GM12875 (cell line): Measurements from ENCODE around the gene METTL27.

Experiments used
- H3K4me3 ChIP-seq: one replicate; pipeline ENCODE4 v1.5.1; 2011; ENCODE audit warnings: low read depth, low read length, control low read depth
- TF ChIP-seq, protein P1 (sequence below): IDR thresholded peaks from 2 replicates; pipeline ENCODE4 v1.5.1; 2011; ENCODE audit warnings: low read depth, mild to moderate bottlenecking, control low read depth, inconsistent platforms, low read length, moderate library complexity, borderline replicate concordance; ENCODE audit not compliant: insufficient read depth

Gene METTL27

DNA sequence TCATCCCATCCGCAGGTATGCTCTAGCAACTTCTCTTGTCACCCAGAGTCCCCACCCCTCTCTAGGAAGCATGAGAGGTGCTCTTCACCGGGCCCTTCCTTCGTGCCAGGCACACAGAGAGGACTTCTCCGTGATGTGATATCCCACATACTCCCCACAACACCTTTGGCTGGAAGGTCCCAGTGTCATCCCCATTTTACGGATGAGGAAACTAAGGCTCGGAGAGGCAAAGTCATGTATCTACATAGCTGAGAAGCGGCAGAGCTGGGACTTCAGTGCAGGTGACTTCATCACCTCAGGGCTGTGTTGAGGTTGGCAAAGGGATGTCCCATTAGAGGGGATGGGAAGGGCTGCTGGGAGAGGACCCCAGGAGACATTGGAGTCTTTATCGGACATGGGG, 34.0 kb upstream of the METTL27 start:
- H3K4me3 ChIP-seq: no peak overlapping the region
- TF ChIP-seq, protein P1, sequence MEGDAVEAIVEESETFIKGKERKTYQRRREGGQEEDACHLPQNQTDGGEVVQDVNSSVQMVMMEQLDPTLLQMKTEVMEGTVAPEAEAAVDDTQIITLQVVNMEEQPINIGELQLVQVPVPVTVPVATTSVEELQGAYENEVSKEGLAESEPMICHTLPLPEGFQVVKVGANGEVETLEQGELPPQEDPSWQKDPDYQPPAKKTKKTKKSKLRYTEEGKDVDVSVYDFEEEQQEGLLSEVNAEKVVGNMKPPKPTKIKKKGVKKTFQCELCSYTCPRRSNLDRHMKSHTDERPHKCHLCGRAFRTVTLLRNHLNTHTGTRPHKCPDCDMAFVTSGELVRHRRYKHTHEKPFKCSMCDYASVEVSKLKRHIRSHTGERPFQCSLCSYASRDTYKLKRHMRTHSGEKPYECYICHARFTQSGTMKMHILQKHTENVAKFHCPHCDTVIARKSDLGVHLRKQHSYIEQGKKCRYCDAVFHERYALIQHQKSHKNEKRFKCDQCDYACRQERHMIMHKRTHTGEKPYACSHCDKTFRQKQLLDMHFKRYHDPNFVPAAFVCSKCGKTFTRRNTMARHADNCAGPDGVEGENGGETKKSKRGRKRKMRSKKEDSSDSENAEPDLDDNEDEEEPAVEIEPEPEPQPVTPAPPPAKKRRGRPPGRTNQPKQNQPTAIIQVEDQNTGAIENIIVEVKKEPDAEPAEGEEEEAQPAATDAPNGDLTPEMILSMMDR: no peak

DNA sequence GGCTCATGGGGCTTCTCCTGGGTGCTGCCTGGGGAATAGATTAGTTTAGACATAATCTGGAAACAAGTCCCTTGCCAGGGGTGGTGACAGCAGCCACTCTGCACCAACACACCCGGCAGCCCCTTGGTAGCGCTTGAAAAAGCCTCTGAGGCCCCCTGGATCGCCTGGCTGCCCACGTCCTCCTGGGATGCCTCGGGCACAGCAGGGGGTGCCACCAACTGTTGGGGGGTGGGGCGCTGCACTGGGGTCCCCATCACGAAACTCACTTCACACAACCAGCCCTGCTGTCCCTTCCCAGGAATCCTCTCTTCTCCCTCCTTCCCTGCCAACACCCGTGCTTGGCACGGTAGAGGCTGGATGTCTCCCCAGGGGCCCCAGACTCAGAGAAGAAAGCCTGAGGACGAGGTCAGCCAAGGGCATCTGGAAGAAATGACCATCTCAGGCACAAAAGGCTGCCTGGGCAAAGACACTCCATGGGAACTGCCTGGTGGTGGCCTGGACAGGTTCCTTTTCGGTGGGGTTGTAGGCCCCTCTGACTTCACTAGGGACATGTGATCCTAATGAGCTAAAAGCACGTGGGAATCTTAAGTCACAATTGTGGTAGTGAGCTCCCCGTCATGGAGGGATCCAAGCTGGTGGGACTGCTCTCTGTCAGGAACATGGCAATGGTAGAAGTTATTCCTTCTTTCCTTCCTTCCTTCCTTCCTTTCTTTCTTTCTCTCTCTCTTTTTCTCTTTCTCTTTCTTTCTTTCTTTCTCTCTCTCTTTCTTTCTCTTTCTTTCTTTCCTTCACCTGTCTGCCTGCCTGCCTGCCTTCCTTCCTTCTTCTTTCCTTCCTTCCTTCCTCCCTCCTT, 30.0 kb upstream of the METTL27 start:
- no peak overlapping the region for H3K4me3 ChIP-seq
- TF ChIP-seq, protein P1: no peak

DNA sequence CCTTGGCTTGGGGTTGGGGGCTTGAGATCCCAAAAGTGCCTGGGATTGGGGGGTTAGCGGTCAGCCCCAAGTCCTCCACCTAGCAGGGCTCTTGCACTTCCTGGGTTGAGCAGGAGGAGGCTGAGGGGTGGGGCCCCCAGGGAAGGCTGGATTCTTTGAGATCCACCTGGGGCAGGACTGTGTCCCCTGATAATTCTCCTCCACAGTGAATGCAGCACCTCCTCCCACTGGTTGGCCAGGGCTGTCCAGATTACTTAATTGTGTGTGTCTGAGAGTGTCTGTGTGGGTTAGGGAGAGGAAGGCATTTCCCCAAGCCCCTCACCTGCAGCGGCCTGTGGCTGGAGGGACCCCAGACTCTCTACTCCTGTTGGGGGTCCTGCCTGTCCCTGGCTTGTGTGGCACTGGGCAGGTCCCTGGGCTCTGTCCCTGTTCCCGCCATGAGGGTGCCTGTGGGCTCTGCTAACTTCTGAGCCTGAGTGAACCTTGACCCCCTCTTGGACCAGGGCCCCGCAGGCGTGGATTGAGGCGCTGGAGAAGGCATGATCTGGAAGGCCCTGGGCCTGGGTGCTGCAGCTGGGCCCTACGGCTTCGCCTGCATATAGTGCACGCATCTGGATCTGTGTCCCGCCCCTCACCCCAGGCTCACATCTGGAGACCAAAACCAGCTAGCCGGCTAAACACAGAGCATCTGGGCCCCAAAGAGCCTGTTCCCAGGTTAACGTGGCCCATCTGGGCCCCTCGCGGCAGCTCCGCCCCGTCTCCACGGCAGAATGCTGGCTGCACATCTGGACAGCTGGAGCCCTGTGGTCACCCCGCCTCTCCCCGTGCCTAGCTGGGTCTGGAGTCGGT, 29.1 kb upstream of the METTL27 start:
- no peak overlapping the region for H3K4me3 ChIP-seq
- TF ChIP-seq, protein P1: no peak

DNA sequence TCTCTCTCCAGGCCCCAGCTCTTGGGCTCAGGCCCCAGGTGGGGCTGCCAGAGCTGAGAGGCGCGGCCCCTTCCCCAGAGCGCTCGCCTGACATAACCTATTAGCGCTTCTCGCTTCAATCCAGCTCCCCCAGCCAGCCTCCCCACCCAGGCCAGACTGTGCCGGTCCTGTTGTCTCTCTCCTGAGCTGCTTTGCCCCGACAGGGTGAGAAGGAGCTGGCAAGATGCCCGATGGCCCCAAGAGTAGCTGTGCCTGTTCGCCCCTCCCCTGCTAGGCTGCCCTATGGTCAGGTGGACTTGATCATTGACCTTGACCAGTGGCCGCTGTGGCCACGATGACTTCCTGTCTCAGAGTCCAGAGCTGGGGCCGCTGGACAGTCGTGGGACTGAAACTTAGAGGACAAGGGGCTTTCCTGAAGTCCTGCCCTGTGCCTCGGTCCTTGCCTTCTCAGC, 27.8 kb upstream of the METTL27 start:
- no peak overlapping the region for H3K4me3 ChIP-seq
- TF ChIP-seq, protein P1: no peak

DNA sequence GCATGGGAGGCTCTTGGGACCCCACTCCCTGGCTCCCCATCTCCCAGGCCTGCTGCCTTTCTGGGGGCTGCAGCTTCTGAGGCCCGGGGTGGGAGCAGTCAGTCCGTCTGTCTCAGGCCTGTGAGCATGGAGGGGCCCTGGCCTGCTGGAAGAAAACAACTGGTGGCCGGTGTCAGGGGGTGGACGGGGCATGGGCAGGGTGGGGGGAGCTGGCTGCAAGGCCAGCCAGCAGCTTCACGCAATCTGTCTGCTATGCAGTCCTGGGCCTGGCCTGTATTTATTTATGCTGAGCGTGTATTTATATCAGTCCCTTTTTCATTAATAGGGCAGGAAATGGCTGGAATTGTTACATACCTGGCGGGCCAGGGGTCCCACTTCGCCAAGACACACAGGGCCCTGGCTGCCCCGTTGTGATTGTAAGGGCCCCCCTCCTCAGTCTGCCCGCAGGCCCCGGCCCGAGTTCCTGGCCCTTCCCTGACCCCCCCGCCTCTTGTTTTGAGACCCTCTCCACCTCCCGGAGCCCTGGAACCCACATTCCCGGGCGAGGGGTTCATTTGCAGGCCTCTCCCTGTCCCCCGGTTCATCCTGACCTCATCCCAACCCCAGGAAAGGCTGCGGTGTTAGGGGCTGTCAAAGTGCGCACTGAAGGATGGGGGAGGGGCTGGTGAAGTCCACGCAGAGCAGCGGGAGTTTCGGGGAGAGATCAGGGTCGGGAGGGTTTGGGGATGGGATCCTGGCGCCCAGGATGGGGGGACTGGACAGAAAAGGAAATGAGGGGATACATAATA, 26.9 kb upstream of the METTL27 start:
- TF ChIP-seq, protein P1: no peak

DNA sequence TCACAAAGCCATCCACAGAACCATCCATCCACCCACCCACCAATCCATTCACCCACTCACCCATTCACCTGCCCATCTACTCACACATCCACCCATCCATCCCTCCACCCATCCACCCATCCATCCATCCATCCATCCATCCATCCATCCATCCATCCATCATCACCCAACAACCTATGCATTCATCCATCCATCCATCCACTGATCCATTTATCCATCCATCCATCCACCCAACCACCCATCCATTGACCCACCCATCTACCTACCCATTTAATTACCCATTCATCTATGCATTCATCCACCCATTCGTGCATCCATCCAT, 24.1 kb upstream of the METTL27 start:
- H3K4me3 ChIP-seq: no peak overlapping the region
- TF ChIP-seq, protein P1: no peak

More for the DNA sequence above, 26.9 kb upstream of the METTL27 start:
- no peak overlapping the region for H3K4me3 ChIP-seq
